ENCODE measurements around the gene CDH12. TPM values are rescaled to one million over a fixed set of nuclear protein-coding genes. Genes with fewer than 3 reads are reported as not detected.
"Not testable (repeated sequence)": the region's sequence is repeated elsewhere in the genome, so short reads cannot be mapped to it uniquely, and the experiment has no call there.

Gene CDH12
- total RNA-seq, 1 donor from 2014 or later: not detected

DNA sequence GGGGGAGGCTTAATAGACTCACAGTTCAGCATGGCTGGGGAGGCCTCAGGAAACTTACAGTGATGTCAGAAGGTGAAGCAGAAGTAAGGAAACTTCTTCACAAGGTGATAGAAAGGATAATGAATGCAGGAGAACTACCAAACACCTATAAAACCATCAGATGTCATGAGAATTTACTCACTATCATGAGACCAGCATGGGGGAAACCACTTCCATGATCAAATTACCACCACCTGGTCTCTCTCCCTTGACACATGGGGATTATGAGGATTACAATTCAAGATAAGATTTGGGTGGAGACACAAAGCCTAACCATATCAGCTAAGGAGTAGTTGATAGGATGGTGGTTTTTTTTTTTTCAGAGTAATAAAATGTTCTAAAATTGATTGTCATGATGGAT lies 201.8 kb downstream of the CDH12 start:
- no peak for DNase-seq (ENCODE audit: low read depth)

DNA sequence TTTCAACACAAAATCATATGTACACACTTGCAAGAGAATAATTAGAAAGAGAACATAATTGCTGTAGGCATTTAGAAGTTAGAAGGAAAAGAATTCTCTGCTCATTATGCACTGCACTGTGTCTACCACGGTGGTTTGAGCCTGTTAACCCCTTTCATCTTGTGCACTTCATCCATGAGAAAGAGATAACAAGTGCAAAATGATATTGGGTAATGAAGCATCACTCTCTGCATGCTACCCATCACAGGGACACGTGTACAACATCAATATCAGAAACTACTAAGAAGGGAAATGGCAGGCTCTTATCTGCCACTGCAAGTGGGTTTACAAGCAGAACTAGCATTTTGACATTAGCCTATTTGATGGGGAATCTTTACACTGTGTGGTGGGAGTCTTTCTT lies 202.6 kb downstream of the CDH12 start:
- DNase-seq (ENCODE audit: low read depth): no peak

DNA sequence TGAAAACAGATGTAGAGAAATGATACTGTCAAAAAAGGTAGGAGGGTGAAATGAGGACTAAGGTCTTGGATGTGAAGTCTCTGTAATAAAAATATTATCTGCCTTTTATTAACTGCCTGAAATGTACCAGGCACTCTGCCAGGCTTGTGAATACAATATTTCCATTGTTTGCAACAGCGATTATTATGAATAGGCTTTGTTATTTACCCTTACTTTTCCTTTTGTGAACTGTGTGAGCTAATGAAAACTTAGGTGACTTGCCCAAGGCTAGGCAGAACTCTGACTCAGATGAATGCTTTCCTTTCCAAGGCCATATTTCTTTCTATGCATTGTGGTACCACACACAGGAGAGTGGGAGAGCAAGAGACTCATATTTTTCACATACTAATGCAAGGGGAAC lies 204.1 kb downstream of the CDH12 start:
- DNase-seq (ENCODE audit: low read depth): no peak

DNA sequence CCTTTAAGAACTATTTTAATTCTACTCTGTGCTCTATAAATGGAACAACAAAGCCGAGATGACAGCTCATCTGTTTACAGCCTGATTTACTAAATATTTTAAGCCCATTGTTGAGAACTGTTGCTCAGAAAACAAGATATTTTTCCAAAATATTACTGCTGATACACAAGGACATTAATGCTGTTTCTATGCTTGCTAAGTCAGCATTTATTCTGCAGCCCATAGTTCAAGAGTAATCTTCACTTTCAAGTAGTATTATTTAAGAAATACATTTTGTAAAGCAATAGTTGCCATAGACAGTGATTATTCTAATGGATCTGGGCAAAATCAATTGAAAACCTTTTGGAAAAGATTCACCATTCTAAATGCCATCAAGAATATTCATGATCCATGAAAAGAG lies 208.3 kb downstream of the CDH12 start:
- no peak for DNase-seq (ENCODE audit: low read depth)

GRCh38 chr5:22643356-22643755 lies 209.8 kb downstream of the CDH12 start:
- DNase-seq (ENCODE audit: low read depth): no peak

DNA sequence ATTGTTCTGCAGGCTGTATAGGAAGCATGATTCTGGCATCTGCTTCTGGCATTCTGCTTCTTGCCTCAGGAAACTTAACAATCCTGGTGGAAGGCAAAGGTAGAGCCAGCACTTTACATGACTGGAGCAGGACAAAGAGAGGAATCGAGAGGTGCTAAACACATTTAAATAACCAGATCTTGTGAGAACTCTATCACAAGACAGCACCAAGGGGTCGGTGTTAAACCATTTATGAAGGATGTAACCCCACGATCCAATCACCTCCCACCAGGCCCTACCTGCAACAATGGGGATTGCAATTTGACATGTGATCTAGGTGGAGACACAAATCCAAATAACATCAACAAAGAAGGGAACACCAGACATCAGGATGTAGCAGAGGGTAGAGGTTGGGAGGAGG lies 221.5 kb downstream of the CDH12 start:
- no peak for DNase-seq (ENCODE audit: low read depth)

- DNase-seq (ENCODE audit: low read depth): no peak
Observed at GRCh38 chr5:22627029-22627428, 226.1 kb downstream of the CDH12 start.

GRCh38 chr5:22625451-22625850 lies 227.7 kb downstream of the CDH12 start:
- DNase-seq (ENCODE audit: low read depth): no peak

- DNase-seq (ENCODE audit: low read depth): no peak
Observed at GRCh38 chr5:22621084-22621483, 232.1 kb downstream of the CDH12 start.

- DNase-seq (ENCODE audit: low read depth): no peak
Observed at GRCh38 chr5:22615964-22616363, 237.2 kb downstream of the CDH12 start.

GRCh38 chr5:22614486-22615094 lies 238.6 kb downstream of the CDH12 start:
- no peak for DNase-seq (ENCODE audit: low read depth)

- no peak for DNase-seq (ENCODE audit: low read depth)
Observed at GRCh38 chr5:22612928-22613327, 240.2 kb downstream of the CDH12 start.

GRCh38 chr5:22611327-22611726 lies 241.8 kb downstream of the CDH12 start:
- no peak for DNase-seq (ENCODE audit: low read depth)

DNA sequence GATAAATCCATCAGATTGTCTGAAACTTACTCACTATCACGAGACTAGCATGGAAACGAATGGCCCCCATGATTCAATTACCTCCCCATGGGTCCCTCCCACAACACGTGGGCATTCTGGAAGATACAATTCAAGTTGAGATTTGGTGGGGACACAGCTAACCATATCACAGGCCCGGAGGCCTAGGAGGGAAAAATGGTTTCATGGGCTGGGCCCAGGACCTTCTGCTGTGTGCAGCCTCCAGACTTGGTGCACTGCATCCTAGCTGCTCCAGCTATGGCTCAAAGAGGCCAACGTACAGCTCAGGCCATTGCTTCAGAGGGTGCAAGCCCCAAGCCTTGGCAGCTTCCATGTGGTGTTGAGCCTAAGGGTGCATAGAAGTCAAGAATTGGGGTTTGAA lies 245.6 kb downstream of the CDH12 start:
- DNase-seq (ENCODE audit: low read depth): not testable (repeated sequence)

DNA sequence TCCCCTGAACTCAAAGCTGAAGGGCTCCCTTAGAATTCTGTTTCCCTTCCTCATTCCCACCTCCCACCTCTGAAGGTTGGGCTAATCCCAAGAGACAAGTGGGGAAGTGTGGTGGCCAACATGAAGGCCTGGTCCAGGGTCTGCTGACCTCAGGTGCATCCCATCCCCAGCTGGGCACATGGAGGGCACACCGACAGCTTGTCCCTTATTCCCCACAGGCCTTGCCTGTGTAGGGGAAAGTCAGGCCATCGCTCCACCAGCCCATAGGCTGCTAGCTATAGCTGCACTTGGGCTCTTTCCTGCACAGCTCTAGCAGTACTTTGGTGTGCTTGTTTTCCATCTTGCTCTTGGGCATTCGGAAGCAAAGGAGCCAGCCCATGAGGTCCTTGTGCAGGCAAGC lies 247.7 kb downstream of the CDH12 start:
- no peak for DNase-seq (ENCODE audit: low read depth)

DNA sequence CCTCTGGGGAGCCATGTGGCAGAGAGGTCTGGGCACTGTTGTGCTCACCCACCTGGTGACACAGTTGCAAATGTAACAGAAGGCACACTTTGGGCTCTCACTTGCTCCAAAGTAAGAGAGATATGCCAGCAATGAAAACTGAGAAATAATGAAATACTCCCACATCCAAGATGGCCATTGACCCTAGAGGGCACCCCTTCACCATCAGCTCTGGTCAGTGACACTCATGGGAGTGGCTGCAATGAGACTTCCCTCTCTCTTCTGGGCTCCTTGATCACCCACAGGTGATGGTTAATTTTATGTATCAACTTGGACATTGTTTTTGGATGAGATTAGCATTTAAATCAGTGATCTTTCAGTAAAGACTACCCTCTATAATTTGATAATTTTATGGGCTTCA lies 248.4 kb downstream of the CDH12 start:
- no peak for DNase-seq (ENCODE audit: low read depth)

DNA sequence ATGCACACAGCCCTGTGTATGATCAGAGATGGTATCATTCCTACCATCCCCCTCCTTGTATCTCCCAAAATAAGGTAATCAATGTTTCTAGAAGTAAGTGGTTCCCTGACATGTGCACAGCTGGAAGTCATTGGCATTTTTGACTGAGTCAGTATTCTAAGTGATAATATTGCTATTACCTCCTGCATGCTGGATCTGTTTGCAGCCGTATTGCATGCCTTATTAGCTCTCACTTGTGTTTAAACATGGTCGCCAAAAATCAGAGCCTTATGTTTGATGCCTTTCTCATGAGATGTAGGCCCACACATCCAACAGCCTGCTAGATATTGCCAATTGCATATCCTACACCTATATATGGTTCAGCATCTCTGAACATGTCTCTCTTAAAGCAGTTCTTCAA lies 254.3 kb downstream of the CDH12 start:
- no peak for DNase-seq (ENCODE audit: low read depth)

GRCh38 chr5:22596404-22596970 lies 256.7 kb downstream of the CDH12 start:
- no peak for DNase-seq (ENCODE audit: low read depth)

- no peak for DNase-seq (ENCODE audit: low read depth)
Observed at GRCh38 chr5:22594491-22594890, 258.7 kb downstream of the CDH12 start.

- no peak for DNase-seq (ENCODE audit: low read depth)
Observed at GRCh38 chr5:22593592-22593991, 259.6 kb downstream of the CDH12 start.

GRCh38 chr5:22591461-22591860 lies 261.7 kb downstream of the CDH12 start:
- no peak for DNase-seq (ENCODE audit: low read depth)

DNA sequence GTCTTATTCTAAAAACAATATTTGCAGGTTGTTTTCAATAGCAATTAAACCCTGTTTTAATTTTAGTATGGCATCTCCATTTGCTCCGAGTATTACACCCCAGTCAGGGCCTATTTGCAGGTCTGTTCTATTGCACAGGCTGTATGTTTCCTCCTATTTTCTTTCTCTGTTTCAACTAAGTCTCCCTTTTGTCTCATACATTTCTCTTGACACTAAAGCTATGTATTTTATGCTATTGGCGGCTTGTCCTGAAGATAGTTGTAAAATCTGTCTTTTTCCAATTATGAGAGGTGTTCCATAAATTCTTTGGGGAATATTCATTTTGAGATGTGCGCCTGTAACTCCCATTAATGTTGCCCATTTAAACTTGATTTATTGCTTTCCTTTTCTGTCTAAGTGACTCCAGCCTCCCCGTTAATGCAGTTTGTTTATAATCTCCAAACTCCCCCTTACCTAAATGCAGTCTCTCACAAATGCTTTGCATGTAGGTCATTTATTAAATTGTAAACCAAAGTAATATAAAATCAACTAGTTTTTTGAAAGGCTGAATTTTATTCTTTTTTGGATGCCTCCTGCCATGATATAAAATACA lies 262.4 kb downstream of the CDH12 start:
- DNase-seq (ENCODE audit: low read depth): no peak

DNA sequence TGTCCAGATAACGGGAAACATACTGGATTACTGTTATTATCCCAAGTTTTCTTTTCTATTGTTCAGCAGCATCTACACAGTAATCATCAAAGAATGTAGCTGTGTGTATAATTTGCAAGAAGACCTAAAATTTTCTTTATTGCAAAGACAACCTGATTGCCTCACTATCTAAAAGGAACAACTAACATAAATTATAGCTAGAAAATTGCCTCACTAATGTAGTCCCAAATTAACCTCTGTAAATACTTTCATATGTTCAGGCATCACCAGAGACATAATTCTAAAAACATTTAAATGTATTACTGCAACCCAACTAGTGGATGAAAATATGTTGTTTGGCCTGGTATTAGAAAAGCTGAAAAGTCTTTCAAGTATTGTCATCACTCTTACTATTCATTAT lies 275.4 kb downstream of the CDH12 start:
- DNase-seq (ENCODE audit: low read depth): no peak

All from myocyte (in vitro differentiated cells).